Measurements from ENCODE around the gene WRAP73.

- TF ChIP-seq POLR2A (IDR thresholded peaks at IDR 0.05) (no peak), CTCF (IDR thresholded peaks at IDR 0.05) (no peak), POLR2AphosphoS5 (IDR thresholded peaks at IDR 0.05) (no peak)
Observed at GRCh38 chr1:3598051-3598491, 51.8 kb downstream of the WRAP73 start.
